NCI-H2171 (cell line): ENCODE measurements around the gene FRZB.
A peak's percentile ranks its signal among the peaks of the same experiment; 100 is the strongest.

ENCODE experiments used
- DNase-seq: peaks from one replicate; lab custom pipeline; 2025; lab: John Stamatoyannopoulos, UW

Gene FRZB

DNA sequence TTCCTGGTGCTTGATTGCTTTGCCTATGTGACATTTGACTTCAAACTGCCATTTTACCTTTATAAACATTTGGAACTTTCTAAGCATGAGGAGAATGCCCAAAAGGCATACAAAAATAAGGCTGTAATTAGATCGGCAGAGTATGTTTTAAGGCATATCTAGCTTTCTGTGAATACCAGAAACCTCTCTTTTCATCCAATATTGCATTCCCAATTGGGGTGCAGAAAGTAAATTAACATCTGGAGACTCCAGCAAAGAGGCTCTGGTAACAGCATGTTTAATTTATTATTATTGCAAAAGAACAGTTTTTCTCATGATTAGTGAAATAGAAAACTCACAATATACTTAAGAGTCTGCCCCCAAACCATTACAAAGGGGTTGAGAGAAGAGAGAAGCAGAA, 32.1 kb downstream of the FRZB start:
- DNase-seq, result no peak

DNA sequence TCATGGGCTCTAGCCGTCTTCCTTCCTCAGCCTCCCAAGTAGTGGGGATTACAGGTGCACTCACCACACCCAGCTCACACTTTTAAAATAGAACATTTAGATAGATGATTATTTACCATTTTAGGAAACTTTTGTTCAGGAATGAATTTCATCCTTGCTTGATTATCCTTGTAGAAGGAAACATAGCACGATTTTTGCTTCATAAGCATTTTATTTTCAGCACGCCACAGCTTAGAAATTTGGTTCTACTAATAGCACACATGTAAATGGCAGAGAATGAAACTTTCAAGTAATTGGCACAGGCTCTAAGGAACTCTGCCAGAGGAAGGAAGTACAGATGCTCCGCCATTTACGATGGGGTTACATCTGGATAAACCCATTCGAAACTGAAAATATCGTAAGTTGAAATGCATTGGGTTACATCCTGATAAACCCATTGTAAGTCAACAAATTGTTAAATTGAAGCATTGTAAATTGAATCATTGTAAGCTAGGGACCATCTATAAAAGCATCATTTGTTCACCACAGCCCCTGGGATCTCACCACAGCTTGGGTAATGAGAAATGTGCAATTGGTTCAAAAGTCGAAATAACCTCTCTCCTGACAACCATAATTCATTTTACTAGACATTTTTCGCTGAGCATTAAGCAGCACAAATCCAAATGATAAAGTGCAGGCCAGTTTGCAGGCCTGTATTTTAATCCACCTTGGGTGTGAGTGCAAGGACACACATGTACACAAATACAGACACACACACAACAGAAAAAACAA, 33.2 kb downstream of the FRZB start:
- no peak for DNase-seq

DNA sequence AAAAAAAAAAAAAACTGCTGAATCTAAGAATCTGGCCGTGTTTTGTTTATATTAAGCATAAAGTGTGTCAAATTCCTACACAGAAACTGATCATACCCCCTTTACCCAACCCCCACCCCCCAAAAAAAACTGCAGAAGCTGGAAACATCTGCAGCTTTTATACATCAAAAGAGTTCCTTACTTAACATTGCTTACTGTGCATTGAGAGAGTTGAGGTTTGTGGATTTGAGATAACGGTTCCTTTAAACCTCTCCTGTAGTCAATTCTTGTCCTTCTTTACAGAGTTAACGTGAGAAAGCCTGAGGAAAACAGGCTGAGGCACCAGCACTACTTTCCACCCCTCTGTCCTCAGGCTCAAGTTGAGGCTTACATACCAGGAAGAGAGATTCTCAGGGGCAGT, 34.5 kb downstream of the FRZB start:
- DNase-seq, result no peak

DNA sequence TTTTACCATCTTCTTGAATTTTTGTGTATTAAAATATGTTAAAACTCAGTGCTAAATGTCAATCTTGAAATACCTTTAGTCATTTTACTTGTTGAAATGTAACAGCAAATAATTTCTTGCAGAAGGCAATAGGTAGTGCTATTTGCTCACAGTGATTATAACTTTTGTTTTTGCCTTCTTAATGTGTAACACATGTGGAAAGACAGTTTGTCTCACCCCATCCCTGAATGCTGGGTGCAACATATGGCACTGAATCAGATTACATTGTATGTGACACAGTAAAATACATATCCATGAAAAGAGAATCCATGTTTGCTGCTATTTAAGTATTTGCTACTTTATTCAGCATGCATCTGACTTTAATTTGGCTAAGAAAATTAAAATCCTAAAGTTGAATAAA, 35.3 kb downstream of the FRZB start:
- peak; percentile 80 for DNase-seq

DNA sequence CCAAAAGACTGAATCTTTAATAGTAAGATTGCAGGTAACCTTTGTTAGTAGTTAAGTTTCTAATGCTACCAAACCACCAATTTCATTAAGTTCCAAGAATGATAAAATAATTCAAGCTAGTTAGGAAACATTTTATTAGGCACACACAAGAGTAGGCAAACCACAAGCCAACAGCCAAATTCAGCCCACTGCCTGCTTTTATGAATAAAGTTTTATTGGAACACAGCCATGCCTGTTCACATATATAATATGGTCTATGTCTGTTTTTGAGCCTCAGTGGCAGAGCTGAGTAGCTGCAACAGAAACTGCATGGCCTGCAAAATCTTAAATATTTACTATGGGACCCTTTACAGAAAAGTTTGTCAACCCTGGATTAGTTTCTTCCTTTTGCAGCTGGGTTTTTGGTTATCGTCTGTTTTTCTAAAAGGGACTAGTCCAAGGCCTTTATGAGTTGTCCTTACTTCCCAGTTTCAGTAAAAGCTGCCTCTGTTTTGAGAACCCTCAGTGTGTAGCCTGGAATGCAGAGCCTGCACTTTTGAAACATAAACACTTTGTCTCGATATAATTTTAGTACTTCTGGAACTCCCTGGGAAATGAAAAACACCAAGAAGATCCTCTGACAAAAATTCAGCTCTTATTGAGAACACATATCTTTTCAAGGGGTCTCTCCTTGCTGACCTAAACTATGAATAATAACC, 39.1 kb downstream of the FRZB start:
- DNase-seq, result no peak

DNA sequence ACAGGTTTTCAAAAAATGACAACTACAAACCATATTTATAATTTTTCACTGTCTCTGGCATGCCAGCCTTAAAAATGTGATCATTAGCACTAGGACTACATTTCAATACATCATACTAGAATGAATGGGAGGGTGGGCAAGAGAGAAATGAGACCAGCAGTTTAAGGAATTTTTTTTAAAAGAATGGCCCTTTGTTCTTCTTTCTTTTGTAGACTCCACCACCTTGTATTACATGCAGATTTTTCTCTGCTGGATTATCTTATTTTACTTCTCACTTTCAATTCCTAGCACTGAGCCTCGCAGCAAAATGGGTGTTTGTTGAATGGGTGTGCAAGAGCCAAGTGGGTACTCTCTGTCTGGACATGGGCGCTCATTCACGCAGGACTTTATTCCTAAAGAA, 39.9 kb downstream of the FRZB start:
- DNase-seq, result no peak

DNA sequence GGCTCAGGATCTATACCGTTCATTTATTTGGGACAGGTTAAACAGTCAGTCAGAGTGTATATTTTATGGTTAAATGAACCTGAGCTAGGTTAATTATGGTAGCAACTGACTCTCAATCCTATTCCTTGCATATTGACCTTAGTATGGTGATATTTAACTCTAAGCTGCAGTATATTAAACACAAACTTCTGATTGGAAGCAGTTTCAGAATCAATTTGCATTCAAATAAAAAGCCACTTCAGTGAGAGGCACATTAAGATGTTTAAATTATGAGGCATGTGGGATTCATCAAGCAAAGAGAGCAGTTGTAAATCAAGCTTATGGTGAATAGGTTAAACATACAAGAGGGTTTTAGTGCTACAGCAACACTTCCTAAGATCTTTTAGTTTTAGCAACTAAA, 40.4 kb downstream of the FRZB start:
- no peak for DNase-seq

DNA sequence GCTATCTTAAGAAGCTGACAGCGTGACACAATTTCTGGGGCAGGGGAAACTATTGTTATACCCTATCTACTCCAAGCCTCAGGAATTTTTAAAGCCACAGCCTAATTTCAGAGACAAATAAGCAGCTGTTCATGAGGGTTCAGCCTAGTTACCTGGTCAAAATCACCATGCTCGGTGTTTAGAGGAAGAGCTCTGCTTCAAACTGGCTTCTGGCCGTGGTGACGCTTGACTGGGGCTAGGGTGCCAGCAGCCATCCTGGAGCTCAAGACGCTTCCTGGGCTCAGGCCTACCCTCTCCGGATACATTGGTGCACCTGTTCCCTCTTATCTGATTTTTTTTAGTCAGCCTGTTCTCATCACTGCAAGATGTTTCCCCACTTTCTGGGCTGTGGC, 41.7 kb downstream of the FRZB start:
- no peak for DNase-seq

DNA sequence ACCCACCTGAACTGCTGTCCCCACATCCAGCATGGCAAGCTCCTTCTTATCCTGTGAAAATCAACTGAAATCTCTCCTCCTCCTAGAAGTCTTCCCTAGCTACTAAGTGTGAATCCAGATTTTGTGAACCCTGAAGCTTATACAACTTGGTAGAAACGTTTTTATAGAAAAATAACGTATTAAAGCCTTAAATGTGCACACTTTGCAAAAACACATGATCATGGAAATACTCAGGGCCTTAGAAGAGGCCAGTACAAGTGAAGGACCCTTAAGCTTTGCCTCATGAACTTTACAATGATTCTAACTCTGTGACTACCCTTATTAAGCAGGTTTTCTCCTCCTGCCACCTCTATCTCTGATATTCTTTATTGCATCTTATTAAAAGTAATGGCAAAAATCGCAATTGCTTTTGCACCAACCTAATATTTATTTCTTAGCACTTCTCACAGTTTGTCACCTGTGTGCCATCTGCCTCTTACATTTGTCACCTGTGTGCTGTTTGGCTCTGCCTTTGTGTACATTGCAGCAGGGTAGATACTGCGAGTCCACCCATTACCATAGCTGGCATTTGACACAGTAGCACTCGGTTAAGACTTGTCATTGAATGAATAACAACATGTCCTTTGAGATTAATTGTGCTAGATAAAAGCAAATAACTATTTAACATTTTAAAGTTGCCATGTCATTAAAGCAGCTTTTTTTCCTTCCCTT, 42.2 kb downstream of the FRZB start:
- no peak for DNase-seq

DNA sequence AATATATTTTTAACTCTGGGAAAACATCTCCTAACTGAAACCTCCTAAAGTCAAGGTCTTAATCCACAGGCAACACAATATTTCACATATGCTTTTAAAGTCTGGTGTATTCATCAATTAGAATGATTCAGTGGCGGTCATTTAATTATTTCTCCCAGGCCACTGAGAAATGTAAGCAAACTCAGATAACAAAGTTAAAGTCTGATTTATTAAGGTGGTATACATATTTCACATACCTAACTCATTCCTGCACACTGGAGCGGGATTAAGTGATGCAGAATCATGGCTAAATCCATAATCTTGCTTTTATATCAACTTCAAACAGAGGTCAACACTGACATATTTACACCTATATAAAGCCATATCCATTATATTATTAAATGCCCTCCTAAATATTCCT, 43.7 kb downstream of the FRZB start:
- DNase-seq, result no peak

DNA sequence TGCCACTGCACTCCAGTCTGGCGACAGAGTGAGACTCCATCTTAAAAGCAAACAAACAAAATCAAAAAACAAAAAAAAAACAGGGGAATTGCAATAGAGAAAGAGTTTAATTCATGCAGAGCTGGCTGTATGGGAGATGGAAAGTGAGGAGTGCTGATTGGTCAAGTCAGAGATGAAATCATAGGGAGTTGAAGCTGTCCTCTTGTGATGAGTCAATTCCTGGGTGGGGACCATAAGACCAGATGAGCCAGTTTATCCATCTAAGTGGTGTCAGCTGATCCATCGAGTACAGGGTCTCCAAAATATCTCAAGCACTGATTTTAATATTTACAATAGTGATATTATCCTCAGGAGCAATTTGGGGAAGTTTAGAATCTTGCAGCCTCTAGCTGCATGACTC, 45.3 kb downstream of the FRZB start:
- DNase-seq, result no peak

DNA sequence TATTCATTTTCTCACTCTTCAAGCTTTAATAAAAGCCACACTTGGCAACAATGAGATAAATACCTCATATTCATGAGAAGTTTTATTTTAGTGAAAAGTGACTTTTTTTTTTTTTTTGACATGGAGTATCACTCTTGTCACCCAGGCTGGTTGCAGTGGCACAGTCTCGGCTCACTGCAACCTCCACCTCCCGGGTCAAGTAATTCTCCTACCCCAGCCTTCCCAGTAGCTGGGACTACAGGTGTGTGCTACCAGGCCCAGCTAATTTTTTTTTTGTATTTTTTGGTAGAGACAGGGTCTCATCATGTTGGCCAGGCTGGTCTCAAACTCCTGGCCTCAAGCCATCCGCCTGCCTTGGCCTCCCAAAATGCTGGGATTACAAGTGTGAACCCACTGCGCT, 47.0 kb downstream of the FRZB start:
- no peak for DNase-seq

DNA sequence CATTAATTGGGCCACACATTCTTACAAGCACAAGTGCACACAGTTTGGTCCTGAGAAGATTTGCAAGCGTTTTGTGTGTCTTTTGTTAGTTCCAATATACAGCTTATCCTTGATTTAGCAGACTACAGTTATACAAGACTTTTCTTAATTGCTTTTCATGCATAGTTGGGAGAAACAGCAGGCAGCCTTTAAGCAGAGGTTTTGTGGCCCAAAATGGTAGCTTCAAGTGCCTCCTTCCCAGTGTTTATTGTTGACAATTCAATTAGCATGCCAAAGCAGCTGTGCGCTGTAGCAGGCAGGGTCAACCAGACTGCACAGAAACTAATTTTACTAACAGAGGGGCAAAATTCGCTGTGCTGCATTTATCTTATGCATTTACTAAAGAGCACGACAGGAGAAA, 47.5 kb downstream of the FRZB start:
- DNase-seq, result no peak

DNA sequence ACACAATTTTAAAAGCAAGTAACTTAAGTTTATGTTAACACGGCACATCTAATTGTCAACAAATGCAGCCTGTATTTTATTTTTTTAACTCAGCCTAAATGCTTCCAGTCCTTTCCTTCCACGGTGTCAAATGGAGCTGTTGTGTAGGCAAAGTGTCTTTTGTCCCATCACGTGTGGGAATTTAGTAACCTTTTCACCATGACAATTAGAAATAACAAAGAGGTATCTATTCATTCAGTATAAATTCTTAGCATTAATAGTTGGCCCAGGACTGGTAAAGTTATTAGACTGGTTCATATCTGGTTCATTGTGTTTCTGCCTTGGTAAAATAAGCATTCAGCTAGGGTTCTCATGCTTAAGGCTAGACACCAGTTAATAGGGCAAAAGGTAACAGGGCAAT, 47.9 kb downstream of the FRZB start:
- DNase-seq, result no peak

DNA sequence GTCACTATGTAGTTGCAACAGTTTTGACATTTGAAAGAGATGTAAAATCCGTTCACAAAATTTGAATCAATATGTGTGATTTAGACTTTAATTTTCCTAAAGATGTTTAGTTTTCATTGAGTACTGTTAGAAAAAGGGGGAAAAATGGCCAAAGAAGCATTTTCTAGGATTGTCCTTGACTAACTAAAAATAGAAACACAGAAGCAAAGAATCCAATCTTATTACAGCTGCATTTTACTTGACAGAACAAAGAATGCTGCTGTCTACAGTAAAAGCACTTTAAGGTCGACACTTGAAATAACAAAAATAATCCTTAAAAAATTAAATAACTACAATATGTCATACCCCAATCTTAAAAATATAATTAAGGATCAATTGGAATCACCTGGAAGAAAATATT, 48.9 kb downstream of the FRZB start:
- no peak for DNase-seq

DNA sequence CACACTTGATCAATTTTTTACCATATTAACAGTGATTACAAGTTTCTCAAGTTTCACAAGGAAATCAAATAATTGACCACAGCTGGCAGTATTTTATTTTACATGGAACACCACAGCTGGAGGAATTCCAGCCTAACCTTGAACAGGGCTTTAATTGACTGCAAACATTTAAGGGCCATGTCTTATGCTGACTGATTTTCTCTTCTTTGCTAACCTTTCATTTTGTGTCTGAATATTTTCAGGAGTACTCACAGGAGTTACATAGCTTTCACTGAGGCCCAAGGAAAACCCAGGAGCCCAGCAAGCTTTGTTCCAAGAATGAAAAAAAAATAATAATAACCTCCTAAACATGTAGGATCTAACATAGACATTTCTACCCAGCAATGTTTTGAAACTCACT, 49.6 kb downstream of the FRZB start:
- no peak for DNase-seq

DNA sequence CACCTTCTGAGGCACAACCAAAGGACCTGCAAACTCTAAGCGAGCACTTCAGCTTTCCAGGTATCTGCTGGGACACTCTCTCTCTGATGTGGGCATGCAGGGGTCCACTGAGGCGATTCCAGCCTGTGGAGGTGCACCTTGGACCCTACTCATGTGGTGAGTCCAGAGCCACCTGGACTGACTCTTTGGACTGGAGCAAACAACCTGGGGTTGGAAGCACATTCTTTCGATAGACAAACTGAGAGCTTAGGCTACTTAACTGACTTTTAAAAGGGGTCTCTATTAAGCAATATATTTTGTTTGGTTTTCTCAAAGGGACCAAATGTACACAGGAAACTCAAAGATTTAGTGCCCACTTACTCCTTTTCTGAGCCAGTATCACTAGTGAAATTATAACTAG, 51.6 kb downstream of the FRZB start:
- DNase-seq, result no peak

DNA sequence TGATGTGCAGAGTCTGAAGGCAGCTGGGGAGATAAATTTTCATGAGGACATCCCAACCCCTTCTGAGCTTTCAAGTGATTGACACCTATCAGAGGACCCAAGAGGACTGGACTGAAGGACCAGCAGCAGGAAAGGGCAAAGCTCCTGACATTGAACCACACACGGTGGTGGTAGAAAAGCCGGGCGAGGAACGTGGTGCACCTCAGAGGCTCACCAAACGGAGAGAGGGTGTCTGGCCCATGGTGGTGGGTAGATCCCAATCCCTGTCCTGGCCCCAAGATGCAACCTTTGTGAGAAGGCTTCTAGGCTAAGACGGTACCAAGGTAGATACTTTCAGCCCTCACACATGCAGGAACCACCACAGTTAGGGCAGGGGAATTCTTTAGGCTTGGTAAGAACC, 52.1 kb downstream of the FRZB start:
- DNase-seq, result no peak

DNA sequence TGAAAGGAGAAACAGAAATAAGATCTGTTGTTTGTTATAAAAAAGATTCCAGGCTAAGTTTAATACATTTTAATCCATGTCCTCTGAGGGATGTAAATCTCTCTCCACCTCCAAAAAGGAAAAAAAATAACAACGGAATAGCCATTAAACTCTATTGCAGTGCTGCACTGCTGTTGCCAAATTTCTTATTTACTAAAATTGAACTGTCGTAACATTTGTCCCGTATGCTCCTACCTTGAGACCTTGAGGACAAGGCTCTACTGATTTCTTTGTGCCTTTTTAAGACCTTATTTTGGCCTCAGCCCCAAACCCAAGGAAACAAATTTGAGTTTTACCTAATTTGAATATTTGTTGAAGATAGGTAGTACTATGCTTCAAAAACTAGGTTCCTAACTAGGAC, 56.4 kb downstream of the FRZB start:
- no peak for DNase-seq

DNA sequence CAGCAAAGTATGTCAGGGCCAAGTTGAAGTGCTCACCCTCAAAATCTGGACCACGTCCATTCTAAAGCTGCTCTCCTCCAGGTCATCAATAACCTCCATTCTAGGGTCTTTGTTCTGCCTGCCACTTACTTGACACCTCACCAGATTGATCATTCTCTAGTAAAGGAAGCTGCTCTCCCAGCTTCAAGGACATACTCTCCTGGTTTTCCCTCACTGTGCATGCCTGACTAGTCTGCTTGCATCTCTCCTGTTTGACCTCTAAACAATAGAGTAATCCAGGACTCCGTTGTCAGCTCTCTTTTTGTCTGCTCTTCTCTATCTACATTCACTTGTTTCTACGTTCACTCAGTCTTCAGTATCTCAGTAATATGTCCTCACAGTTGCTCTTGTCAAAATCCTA, 59.1 kb downstream of the FRZB start:
- no peak for DNase-seq

DNA sequence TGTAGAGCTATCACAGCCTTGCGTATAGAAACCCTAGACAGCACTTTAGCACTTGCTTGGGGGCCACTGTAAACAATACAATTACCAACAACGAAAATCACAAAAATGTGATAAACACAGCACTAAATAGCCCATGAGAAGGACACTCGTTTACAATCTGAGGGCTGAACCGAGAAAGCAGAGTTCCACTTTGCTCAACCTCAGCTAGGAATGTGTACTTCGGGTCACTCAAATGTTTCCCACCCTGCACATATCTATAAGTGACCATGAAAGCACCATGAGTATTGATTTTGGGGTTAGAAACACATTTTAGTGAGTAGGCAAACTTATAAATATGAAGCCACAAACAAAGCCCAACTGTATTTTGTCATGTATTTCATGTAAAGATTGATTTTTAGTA, 62.3 kb downstream of the FRZB start:
- no peak for DNase-seq

DNA sequence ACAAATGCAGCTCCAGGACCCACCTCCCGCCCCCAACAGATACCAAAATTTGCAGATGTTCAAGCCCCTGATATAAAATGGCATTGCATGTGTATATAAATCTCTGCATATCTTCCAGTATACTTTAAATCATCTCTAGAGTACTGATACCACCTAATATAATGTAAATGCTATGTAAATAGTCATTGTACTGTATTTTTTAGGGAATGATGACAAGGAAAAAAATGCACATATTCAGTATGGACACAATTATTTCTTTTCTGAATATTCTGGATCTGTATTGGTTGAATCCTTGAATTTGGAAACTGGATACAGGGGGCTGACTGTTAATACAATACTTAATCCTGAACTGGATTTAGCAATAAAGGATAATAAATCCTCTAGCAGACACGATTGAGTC, 67.7 kb downstream of the FRZB start:
- DNase-seq, result no peak

DNA sequence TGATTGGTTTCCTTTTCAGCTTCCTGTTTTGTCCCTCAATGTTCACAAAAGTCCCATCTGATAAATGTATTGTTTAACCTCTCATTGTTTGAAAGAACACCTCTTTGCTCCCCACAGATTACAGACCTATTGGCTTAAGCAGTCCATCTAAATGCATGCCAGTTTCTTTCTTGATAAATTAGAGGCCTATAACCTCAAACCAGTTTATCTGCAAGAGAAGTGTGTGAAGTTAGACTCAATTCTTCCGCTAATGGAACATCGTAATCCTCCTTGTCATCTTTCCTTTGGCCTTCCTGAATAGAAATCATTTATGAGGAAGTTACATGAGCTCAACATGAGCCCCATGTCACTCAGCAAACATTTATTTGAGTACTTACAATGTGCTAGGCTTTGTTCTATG, 74.0 kb downstream of the FRZB start:
- DNase-seq, result no peak
